Measurements from ENCODE around the gene MAGI1. TPM values are rescaled to one million over a fixed set of nuclear protein-coding genes. Genes with fewer than 3 reads are reported as not detected.

MAGI1 gene
- polyA plus RNA-seq, 1 experiment, result 14.2 TPM

DNA sequence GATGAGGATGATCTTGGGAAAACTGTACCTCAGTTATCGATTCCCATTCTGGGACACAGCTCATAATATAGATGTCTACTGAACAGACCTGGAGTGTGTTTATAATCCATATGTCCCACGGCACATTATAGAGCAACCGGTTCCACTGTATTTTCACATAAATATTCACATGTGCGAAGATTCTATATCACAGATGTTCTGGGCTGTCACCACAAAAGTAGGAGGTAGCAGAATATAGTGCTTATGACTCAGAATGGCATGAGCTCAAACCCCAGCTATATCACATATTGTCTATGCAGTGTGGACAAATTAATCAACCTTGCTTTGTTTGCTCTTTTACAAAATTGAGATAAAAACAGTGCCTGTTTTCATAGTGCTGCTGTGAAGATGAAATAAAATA is 710.6 kb downstream of the MAGI1 start:
- TF ChIP-seq, protein P1, sequence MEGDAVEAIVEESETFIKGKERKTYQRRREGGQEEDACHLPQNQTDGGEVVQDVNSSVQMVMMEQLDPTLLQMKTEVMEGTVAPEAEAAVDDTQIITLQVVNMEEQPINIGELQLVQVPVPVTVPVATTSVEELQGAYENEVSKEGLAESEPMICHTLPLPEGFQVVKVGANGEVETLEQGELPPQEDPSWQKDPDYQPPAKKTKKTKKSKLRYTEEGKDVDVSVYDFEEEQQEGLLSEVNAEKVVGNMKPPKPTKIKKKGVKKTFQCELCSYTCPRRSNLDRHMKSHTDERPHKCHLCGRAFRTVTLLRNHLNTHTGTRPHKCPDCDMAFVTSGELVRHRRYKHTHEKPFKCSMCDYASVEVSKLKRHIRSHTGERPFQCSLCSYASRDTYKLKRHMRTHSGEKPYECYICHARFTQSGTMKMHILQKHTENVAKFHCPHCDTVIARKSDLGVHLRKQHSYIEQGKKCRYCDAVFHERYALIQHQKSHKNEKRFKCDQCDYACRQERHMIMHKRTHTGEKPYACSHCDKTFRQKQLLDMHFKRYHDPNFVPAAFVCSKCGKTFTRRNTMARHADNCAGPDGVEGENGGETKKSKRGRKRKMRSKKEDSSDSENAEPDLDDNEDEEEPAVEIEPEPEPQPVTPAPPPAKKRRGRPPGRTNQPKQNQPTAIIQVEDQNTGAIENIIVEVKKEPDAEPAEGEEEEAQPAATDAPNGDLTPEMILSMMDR (IDR thresholded peaks at IDR 0.05; ENCODE audit: low read depth, low read length), result no peak
- H3K27me3 ChIP-seq (ENCODE audit: control insufficient read depth, insufficient read depth, low read length), result peaks cover 7% of the 10 kb centered on the region
- ChIA-PET CTCF (no interaction called here), POLR2A (no interaction called here)
- no peak for DNase-seq (ENCODE audit: low read depth, low spot score)
- H3K27ac ChIP-seq (ENCODE audit: low read depth, low read length), result no peak overlapping the region
- H3K9me3 ChIP-seq (ENCODE audit: control insufficient read depth, insufficient read depth, low read length), result no peaks in the 10 kb centered on the region
- no peak overlapping the region for H3K4me3 ChIP-seq (ENCODE audit: low read depth, low read length)

DNA sequence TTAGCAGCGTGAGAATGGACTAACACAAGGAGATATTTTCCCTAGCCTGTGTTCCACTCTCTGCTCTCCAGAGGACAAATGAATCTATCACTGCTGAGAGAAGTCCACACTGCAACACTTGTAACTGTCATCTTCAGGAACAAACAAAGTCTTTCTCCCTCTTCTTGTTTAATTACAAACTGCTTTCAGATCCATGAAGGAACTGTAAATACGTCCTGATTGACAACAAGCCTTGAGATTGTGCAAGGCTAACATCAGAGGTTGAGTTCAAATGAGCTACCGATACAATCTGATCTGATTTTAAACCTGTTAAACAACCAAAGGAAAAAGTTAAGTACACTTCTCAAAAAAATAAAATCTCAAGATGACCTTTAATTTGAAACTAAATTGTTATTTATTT is 712.1 kb downstream of the MAGI1 start:
- H3K27ac ChIP-seq (ENCODE audit: low read depth, low read length), result no peak overlapping the region
- peaks cover 7% of the 10 kb centered on the region for H3K27me3 ChIP-seq (ENCODE audit: control insufficient read depth, insufficient read depth, low read length)
- CTCF ChIA-PET, result no interaction called here
- POLR2A ChIA-PET, result no interaction called here
- no peak overlapping the region for H3K4me3 ChIP-seq (ENCODE audit: low read depth, low read length)
- DNase-seq (ENCODE audit: low read depth, low spot score), result no peak
- TF ChIP-seq, protein P1 (IDR thresholded peaks at IDR 0.05; ENCODE audit: low read depth, low read length), result no peak
- no peaks in the 10 kb centered on the region for H3K9me3 ChIP-seq (ENCODE audit: control insufficient read depth, insufficient read depth, low read length)

DNA sequence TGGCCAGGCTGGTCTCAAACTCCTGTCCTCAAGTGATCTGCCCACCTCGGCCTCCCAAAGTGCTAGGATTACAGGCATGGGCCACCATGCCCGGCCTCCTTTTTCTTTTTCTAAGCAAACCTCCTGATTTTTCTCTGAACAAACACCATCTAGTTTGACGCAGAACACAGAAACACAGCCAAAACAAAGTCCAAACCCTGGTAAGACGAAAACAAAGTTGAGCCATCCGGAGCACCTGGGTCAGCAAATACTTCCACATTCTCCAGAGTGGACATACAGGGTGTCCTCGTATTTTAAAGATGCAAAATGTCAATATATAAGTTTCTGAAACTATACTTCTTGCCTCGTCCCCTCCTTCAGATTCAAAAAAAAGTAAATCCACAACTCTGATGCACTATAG is 715.8 kb downstream of the MAGI1 start:
- ChIA-PET POLR2A (no interaction called here), CTCF (no interaction called here)
- H3K27ac ChIP-seq (ENCODE audit: low read depth, low read length), result no peak overlapping the region

DNA sequence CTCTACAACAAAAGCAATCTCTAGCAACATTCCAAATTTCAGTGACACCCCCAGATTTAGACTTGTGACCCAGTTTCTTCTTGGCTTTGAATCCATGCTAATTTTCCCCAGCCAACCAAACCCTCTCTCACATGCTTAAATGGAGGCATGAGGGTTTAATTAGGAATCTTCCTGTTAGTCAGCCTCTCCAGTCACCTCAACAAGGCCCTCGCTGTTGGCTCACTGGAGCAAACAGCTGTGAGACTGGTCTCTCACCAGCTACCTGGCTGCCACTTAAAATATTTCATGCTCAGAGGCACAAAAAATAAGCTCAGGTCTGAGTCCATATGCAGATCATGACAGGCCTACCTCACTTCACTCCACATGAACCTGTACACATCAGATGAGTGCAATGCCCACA is 720.5 kb downstream of the MAGI1 start:
- ChIA-PET POLR2A (no interaction called here), CTCF (no interaction called here)
- peaks cover 3% of the 10 kb centered on the region for H3K27me3 ChIP-seq (ENCODE audit: control insufficient read depth, insufficient read depth, low read length)
- no peak overlapping the region for H3K27ac ChIP-seq (ENCODE audit: low read depth, low read length)
- TF ChIP-seq, protein P1 (IDR thresholded peaks at IDR 0.05; ENCODE audit: low read depth, low read length), result no peak
- H3K4me3 ChIP-seq (ENCODE audit: low read depth, low read length), result no peak overlapping the region
- no peaks in the 10 kb centered on the region for H3K9me3 ChIP-seq (ENCODE audit: control insufficient read depth, insufficient read depth, low read length)
- DNase-seq (ENCODE audit: low read depth, low spot score), result no peak

More for the DNA sequence above, 715.8 kb downstream of the MAGI1 start:
- TF ChIP-seq, protein P1 (IDR thresholded peaks at IDR 0.05; ENCODE audit: low read depth, low read length), result no peak
- Histone ChIP-seq H3K9me3 (ENCODE audit: control insufficient read depth, insufficient read depth, low read length) (no peaks in the 10 kb centered on the region), H3K27me3 (ENCODE audit: control insufficient read depth, insufficient read depth, low read length) (no peaks in the 10 kb centered on the region), H3K4me3 (ENCODE audit: low read depth, low read length) (no peak overlapping the region)
- no peak for DNase-seq (ENCODE audit: low read depth, low spot score)

DNA sequence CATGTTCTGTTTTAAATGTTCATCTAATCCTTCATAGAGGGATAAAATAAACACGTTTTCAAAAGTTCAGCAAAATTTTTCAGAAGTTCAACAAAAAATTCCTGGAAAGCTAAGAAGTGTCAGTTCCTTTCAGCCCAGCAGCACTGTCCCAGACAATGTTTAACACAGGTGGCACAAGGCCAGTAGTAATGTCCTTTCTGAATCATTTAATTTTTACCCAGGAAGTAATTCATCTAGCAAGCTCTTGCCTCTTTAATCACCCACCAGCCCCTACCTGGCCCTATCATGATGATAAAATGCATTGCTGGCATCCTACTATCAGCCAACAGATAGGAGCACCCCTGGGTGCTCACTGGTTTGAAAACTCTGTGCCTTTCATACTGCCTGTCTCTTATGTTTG is 723.8 kb downstream of the MAGI1 start:
- Histone ChIP-seq H3K4me3 (ENCODE audit: low read depth, low read length) (no peak overlapping the region), H3K27ac (ENCODE audit: low read depth, low read length) (no peak overlapping the region), H3K9me3 (ENCODE audit: control insufficient read depth, insufficient read depth, low read length) (no peaks in the 10 kb centered on the region), H3K27me3 (ENCODE audit: control insufficient read depth, insufficient read depth, low read length) (peaks cover 3% of the 10 kb centered on the region)
- DNase-seq (ENCODE audit: low read depth, low spot score), result no peak
- TF ChIP-seq, protein P1 (IDR thresholded peaks at IDR 0.05; ENCODE audit: low read depth, low read length), result no peak
- ChIA-PET POLR2A (no interaction called here), CTCF (no interaction called here)
